GM19035 (cell line): ENCODE data around the gene AOPEP.

ENCODE experiments used
- ATAC-seq: cut with Tn5 transposase; IDR thresholded peaks from one replicate; pipeline ENCODE4 v1.9.1; 2021; ENCODE audit not compliant: unreplicated experiment

AOPEP gene

GRCh38 chr9:95103281-95103771, 376.8 kb downstream of the AOPEP start:
- ATAC-seq, result no peak

- no peak for ATAC-seq
Observed at GRCh38 chr9:95103871-95104580, 377.5 kb downstream of the AOPEP start.

- no peak for ATAC-seq
Observed at GRCh38 chr9:95104581-95104960, 378.1 kb downstream of the AOPEP start.

GRCh38 chr9:95104980-95105379, 378.5 kb downstream of the AOPEP start:
- ATAC-seq, result no peak

- ATAC-seq, result no peak
Observed at GRCh38 chr9:95105519-95106287, 379.2 kb downstream of the AOPEP start.

- no peak for ATAC-seq
Observed at GRCh38 chr9:95107001-95107749, 380.7 kb downstream of the AOPEP start.

GRCh38 chr9:95107976-95108375, 381.5 kb downstream of the AOPEP start:
- ATAC-seq, result no peak

GRCh38 chr9:95108777-95109176, 382.3 kb downstream of the AOPEP start:
- no peak for ATAC-seq

- no peak for ATAC-seq
Observed at GRCh38 chr9:95109456-95109855, 383.0 kb downstream of the AOPEP start.

GRCh38 chr9:95110921-95111525, 384.5 kb downstream of the AOPEP start:
- ATAC-seq, result no peak

- no peak for ATAC-seq
Observed at GRCh38 chr9:95111716-95112115, 385.2 kb downstream of the AOPEP start.

- ATAC-seq, result no peak
Observed at GRCh38 chr9:95112436-95113280, 386.2 kb downstream of the AOPEP start.

- ATAC-seq, result no peak
Observed at GRCh38 chr9:95115104-95115503, 388.6 kb downstream of the AOPEP start.

GRCh38 chr9:95116002-95116807, 389.7 kb downstream of the AOPEP start:
- ATAC-seq, result no peak

- ATAC-seq, result no peak
Observed at GRCh38 chr9:95116808-95117204, 390.3 kb downstream of the AOPEP start.

- ATAC-seq, result no peak
Observed at GRCh38 chr9:95118596-95118995, 392.1 kb downstream of the AOPEP start.

GRCh38 chr9:95120781-95121370, 394.4 kb downstream of the AOPEP start:
- no peak for ATAC-seq

GRCh38 chr9:95124582-95125367, 398.3 kb downstream of the AOPEP start:
- no peak for ATAC-seq
